Activated CD4-positive, alpha-beta memory T cell treated with anti-CD3 and anti-CD28 coated beads for 36 hours (primary cell): ENCODE data around the gene LPP. TPM values are rescaled to one million over a fixed set of nuclear protein-coding genes. Genes with fewer than 3 reads are reported as not detected.

ENCODE experiments used
- CTCF ChIA-PET: fragments of 350-600 bp; sonication (Branson Sonifier 250); formaldehyde crosslinking; loops from one replicate; lab custom pipeline; 2021; ENCODE audit warnings: antibody characterized with exemption, inconsistent platforms; lab: Charles Lee
- POLR2A ChIA-PET: fragments of 350-600 bp; sonication (Branson Sonifier 250); formaldehyde crosslinking; loops from one replicate; lab custom pipeline; 2021; ENCODE audit warnings: antibody characterized with exemption; lab: Charles Lee
- DNase-seq: peaks from one replicate; pipeline ENCODE4 v3.0.0-alpha.2; 2020
- H3K27ac Mint-ChIP-seq: one replicate; pipeline ENCODE4 v1.8.0; 2021; ENCODE audit warnings: mixed read lengths
- H3K27me3 Mint-ChIP-seq: one replicate; pipeline ENCODE4 v1.8.0; 2021; ENCODE audit warnings: mixed read lengths
- H3K36me3 Mint-ChIP-seq: one replicate; pipeline ENCODE4 v1.8.0; 2021; ENCODE audit warnings: mixed read lengths
- H3K4me1 Mint-ChIP-seq: one replicate; pipeline ENCODE4 v1.8.0; 2021; ENCODE audit warnings: low read depth, mixed read lengths
- H3K4me3 Mint-ChIP-seq: one replicate; pipeline ENCODE4 v1.8.0; 2021; ENCODE audit warnings: mild to moderate bottlenecking, mixed read lengths
- H3K9me3 Mint-ChIP-seq: one replicate; pipeline ENCODE4 v1.8.0; 2021; ENCODE audit warnings: mixed read lengths
- intact Hi-C: fragments of 100-400 bp; cut with micrococcal nuclease; formaldehyde crosslinking; loops from one replicate; pipeline ENCODE4 v1.15.1; 2023
- total RNA-seq, 2 experiments: library from RNA; stranded (reverse); gene quantifications; one replicate each; pipeline ENCODE4 v1.2.3, GENCODE V29; 2021

The LPP gene
- total RNA-seq, 2 experiments from 2014 or later, result 41.0 to 43.6 TPM

GRCh38 chr3:188171682-188172467, 17.9 kb downstream of the LPP start:
- peaks cover 54% of the 10 kb centered on the region for H3K4me1 Mint-ChIP-seq

DNA sequence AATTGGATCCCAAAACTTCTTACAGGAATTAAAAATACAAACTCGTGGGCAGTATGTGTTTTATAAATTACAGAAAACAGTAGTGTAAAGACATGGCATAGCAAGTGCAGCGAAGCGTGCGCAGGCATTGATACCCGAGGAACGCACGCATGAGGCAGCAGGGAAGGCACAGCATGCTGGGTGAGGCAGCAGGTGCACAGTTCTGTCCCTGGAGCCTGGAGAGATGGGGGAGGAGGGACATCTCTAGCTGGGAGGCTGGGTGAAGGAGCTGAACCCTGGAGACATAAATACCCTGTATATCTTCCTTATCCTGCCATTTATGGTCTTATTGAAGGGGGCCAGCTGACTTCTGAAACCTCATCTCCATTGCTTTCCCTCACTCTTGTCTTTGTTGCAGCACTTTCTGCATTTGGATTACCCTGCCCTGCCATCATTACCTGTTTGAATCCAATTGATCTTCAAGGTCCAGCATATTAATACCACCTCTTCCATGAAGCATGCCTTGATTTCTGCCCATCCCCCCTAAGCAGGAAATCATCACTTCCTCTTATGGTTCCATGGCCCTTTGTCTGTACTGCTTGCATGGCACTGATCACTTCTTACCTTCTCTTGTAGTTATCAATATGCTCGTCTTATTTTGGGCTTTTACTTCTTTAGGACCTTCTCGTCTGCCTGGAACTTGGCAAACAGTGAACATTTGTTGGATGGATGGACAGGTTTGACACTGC, 20.5 kb downstream of the LPP start:
- DNase-seq, result no peak
- Mint-ChIP-seq H3K9me3 (no peaks in the 10 kb centered on the region), H3K36me3 (peaks cover 18% of the 10 kb centered on the region), H3K4me3 (no peak overlapping the region), H3K4me1 (peaks cover 55% of the 10 kb centered on the region), H3K27ac (no peak overlapping the region), H3K27me3 (no peaks in the 10 kb centered on the region)
- ChIA-PET CTCF (no interaction called here), POLR2A (no interaction called here)
- intact Hi-C loops, result loop anchor here (5.0 kb wide), 1 partner anchor 778 kb away; no protein-coding TSS in a partner anchor

More at GRCh38 chr3:188171682-188172467, 17.9 kb downstream of the LPP start:
- intact Hi-C loops, result loop anchor here (2.0 to 5.0 kb wide), 4 partner anchors 19 to 780 kb away; no protein-coding TSS in a partner anchor
- Mint-ChIP-seq H3K27ac (no peak overlapping the region), H3K4me3 (no peak overlapping the region), H3K27me3 (no peaks in the 10 kb centered on the region), H3K9me3 (no peaks in the 10 kb centered on the region), H3K36me3 (peaks cover 12% of the 10 kb centered on the region)
- DNase-seq, result no peak
- ChIA-PET POLR2A (interaction anchor here (0.6 to 1.5 kb wide), 2 partner anchors 426 to 781 kb away, joined by 3 to 5 read pairs; partner anchors contain the start of gene BCL6), CTCF (interaction anchor here (1.6 to 2.6 kb wide), 2 partner anchors 424 to 431 kb away, joined by 4 to 11 read pairs; no protein-coding TSS in a partner anchor)

- Mint-ChIP-seq H3K27ac (no peak overlapping the region), H3K27me3 (no peaks in the 10 kb centered on the region), H3K4me1 (peaks cover 38% of the 10 kb centered on the region), H3K9me3 (no peaks in the 10 kb centered on the region), H3K4me3 (no peak overlapping the region), H3K36me3 (peaks cover 22% of the 10 kb centered on the region)
- POLR2A ChIA-PET, result interaction anchor here (0.6 kb wide), 1 partner anchor 521 kb away, joined by 3 read pairs; no protein-coding TSS in a partner anchor
- intact Hi-C loops, result no loop called here
- no peak for DNase-seq
- CTCF ChIA-PET, result no interaction called here
These were observed 22.5 kb downstream of the LPP start for GRCh38 chr3:188176476-188176875.

- no peak overlapping the region for H3K4me3 Mint-ChIP-seq
- POLR2A ChIA-PET, result no interaction called here
- peaks cover 22% of the 10 kb centered on the region for H3K36me3 Mint-ChIP-seq
- no peak overlapping the region for H3K27ac Mint-ChIP-seq
- intact Hi-C loops, result no loop called here
- CTCF ChIA-PET, result no interaction called here
- H3K4me1 Mint-ChIP-seq, result peaks cover 34% of the 10 kb centered on the region
- H3K27me3 Mint-ChIP-seq, result no peaks in the 10 kb centered on the region
- DNase-seq, result no peak
- H3K9me3 Mint-ChIP-seq, result no peaks in the 10 kb centered on the region
These were observed 22.9 kb downstream of the LPP start for GRCh38 chr3:188176884-188177283.

DNA sequence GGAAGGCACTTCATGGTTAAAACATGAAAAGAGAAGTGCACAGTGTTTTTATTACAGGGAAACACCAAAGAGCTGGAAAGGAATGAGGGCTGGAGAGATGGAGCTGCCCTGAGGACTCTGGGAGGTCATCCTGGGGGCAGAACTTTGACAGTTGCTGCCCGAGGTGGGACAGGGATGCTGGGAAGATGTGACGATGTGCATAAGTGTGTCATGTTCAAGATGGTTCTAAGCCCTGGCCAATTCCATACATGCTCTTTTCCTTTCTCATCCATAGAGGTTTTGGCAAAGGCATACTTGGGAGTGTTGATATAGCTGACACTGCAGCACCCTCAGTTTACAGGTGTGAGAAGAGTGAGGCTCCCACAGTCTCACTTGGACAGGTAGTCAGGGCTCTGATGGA, 23.8 kb downstream of the LPP start:
- no peaks in the 10 kb centered on the region for H3K27me3 Mint-ChIP-seq
- no peak overlapping the region for H3K27ac Mint-ChIP-seq
- CTCF ChIA-PET, result no interaction called here
- intact Hi-C loops, result no loop called here
- DNase-seq, result no peak
- H3K9me3 Mint-ChIP-seq, result no peaks in the 10 kb centered on the region
- POLR2A ChIA-PET, result interaction anchor here (0.7 kb wide), 1 partner anchor 9 kb away, joined by 3 read pairs; no protein-coding TSS in a partner anchor
- no peak overlapping the region for H3K4me3 Mint-ChIP-seq
- peaks cover 34% of the 10 kb centered on the region for H3K4me1 Mint-ChIP-seq
- peaks cover 22% of the 10 kb centered on the region for H3K36me3 Mint-ChIP-seq

GRCh38 chr3:188178293-188178936, 24.5 kb downstream of the LPP start:
- peaks cover 34% of the 10 kb centered on the region for H3K4me1 Mint-ChIP-seq
- POLR2A ChIA-PET, result interaction anchor here (0.7 kb wide), 1 partner anchor 8 kb away, joined by 3 read pairs; no protein-coding TSS in a partner anchor
- no peak for DNase-seq
- no peak overlapping the region for H3K27ac Mint-ChIP-seq
- H3K36me3 Mint-ChIP-seq, result peaks cover 22% of the 10 kb centered on the region
- intact Hi-C loops, result no loop called here
- H3K4me3 Mint-ChIP-seq, result no peak overlapping the region
- no peaks in the 10 kb centered on the region for H3K27me3 Mint-ChIP-seq
- no peaks in the 10 kb centered on the region for H3K9me3 Mint-ChIP-seq
- CTCF ChIA-PET, result no interaction called here

DNA sequence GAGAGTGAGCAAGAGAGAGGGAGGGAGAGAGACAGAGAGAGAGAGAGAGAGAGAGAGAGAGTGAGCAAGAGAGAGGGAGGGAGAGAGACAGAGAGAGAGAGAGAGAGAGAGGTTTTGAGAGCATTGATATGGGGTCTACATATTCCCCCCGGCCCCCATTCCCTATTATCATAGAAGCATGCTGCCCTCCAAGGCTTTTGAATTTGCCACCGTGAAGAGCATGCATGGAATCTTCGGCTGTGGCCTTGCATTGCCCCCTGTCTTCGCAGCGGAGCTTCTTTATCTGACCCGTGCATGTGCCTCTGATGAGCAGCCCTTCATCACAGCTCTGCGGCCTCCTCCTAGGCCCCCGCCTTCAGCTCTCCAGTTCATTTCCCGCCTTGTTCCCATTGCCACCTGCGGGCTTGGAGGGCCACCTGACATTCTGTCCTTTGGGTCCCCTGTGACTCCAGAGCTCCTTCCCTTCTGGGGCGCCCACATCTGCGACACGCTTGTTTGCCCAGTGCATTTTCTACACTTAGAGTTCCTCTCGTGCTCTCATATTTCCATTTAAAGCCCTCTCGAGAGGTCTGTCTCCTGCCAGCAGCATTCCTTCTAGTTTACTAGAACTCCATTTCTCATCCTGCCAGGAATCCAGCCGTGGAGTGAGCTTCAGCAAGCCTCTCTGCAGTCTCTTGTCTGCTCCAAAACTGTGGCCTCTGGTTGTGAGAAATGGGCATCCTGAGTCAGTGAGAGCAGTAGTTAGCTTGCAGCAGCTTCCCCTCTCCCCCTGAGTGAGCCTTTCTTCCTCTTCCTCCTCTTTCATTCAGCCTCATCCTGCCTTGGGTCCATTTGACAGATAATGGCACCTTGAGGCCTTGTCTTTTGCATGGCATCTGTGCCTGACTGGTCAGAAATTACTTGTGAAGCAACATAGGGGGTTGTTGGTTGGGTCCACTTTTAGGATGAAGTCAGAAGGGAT, 25.3 kb downstream of the LPP start:
- peaks cover 22% of the 10 kb centered on the region for H3K36me3 Mint-ChIP-seq
- ChIA-PET CTCF (interaction anchor here (0.5 kb wide), 1 partner anchor 282 kb away, joined by 3 read pairs; no protein-coding TSS in a partner anchor), POLR2A (interaction anchor here (0.7 kb wide), 1 partner anchor 9 kb away, joined by 3 read pairs; no protein-coding TSS in a partner anchor)
- H3K9me3 Mint-ChIP-seq, result no peaks in the 10 kb centered on the region
- no peaks in the 10 kb centered on the region for H3K27me3 Mint-ChIP-seq
- no peak for DNase-seq
- H3K4me1 Mint-ChIP-seq, result peaks cover 31% of the 10 kb centered on the region
- H3K27ac Mint-ChIP-seq, result no peak overlapping the region
- H3K4me3 Mint-ChIP-seq, result no peak overlapping the region
- intact Hi-C loops, result no loop called here

GRCh38 chr3:188180114-188180513, 26.2 kb downstream of the LPP start:
- no peak overlapping the region for H3K4me3 Mint-ChIP-seq
- peaks cover 18% of the 10 kb centered on the region for H3K36me3 Mint-ChIP-seq
- intact Hi-C loops, result no loop called here
- H3K4me1 Mint-ChIP-seq, result peaks cover 27% of the 10 kb centered on the region
- ChIA-PET CTCF (interaction anchor here (0.5 kb wide), 1 partner anchor 281 kb away, joined by 3 read pairs; no protein-coding TSS in a partner anchor), POLR2A (no interaction called here)
- H3K27me3 Mint-ChIP-seq, result no peaks in the 10 kb centered on the region
- DNase-seq, result no peak
- H3K9me3 Mint-ChIP-seq, result no peaks in the 10 kb centered on the region
- no peak overlapping the region for H3K27ac Mint-ChIP-seq

DNA sequence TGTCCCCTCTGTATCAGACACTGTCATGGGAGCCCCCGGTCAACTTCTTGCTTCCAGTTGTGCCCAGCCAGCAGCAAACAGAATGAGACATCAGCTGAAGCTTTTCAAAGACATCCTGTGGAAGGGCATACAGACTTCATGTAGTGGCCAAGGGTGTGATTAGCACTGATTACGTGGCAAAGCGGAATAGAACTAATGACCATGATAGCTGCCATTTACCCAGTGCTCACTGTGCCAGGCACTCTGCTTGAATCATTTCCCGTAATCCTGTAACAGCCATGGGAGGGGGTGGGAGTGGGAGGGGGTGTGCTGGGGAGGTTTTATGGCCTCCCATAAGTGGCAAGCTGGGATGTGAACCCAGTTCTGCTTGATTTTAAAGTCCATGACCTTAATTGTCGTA, 29.5 kb downstream of the LPP start:
- Mint-ChIP-seq H3K4me3 (no peak overlapping the region), H3K9me3 (no peaks in the 10 kb centered on the region), H3K27me3 (no peaks in the 10 kb centered on the region), H3K27ac (no peak overlapping the region), H3K36me3 (peaks cover 9% of the 10 kb centered on the region), H3K4me1 (peaks cover 28% of the 10 kb centered on the region)
- CTCF ChIA-PET, result no interaction called here
- no peak for DNase-seq
- intact Hi-C loops, result no loop called here
- POLR2A ChIA-PET, result no interaction called here

GRCh38 chr3:188184160-188184559, 30.2 kb downstream of the LPP start:
- POLR2A ChIA-PET, result interaction anchor here (0.7 kb wide), 1 partner anchor 247 kb away, joined by 3 read pairs; no protein-coding TSS in a partner anchor
- Mint-ChIP-seq H3K36me3 (peaks cover 9% of the 10 kb centered on the region), H3K4me1 (peaks cover 30% of the 10 kb centered on the region), H3K9me3 (no peaks in the 10 kb centered on the region), H3K4me3 (no peak overlapping the region), H3K27ac (no peak overlapping the region), H3K27me3 (no peaks in the 10 kb centered on the region)
- no peak for DNase-seq
- intact Hi-C loops, result no loop called here
- CTCF ChIA-PET, result no interaction called here

DNA sequence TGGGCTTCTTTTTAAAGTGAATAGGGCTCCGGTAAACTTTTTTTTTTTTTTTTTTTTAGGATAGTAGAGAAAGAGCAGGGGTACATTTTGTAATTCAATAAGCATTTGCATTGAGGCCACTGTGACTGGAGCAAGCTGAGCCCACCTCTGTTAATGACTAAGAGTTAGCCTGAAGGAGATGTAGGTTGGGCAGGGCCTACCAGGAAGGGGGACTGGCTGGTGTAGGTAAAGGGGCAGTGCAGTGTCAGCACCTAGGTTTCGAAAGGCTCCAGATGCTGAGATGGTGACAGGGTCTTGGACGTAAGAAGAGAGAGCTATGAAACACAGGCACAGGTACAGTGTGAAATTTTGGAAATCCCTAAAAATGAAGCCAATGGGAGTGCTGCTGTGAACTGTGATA, 30.7 kb downstream of the LPP start:
- POLR2A ChIA-PET, result interaction anchor here (0.7 kb wide), 1 partner anchor 247 kb away, joined by 3 read pairs; no protein-coding TSS in a partner anchor
- H3K4me3 Mint-ChIP-seq, result no peak overlapping the region
- H3K27ac Mint-ChIP-seq, result no peak overlapping the region
- CTCF ChIA-PET, result no interaction called here
- H3K27me3 Mint-ChIP-seq, result no peaks in the 10 kb centered on the region
- intact Hi-C loops, result no loop called here
- H3K36me3 Mint-ChIP-seq, result peaks cover 9% of the 10 kb centered on the region
- peaks cover 35% of the 10 kb centered on the region for H3K4me1 Mint-ChIP-seq
- no peaks in the 10 kb centered on the region for H3K9me3 Mint-ChIP-seq
- no peak for DNase-seq
